Cardiac fibroblast (primary cell): ENCODE data around the gene PVALB.

Experiments used
- DNase-seq, 2 donors: peaks; one replicate each; pipeline versions ENCODE4 v3.0.0 to v3.0.0-alpha.2; 2010; ENCODE audit warnings: low read depth in 2 of 2
- H3K4me3 ChIP-seq, 2 donors: replicated peaks in 1 of 2; 1 replicate in 1 of 2; 2 replicates in 1 of 2; pipeline ENCODE4 v1.5.1; 2011; ENCODE audit warnings: low read depth in 2 of 2, low read length in 2 of 2, mild to moderate bottlenecking in 2 of 2, moderate library complexity in 1 of 2
- TF ChIP-seq, protein P1 (sequence below): IDR thresholded peaks from one replicate; pipeline ENCODE4 v1.5.1; 2011; ENCODE audit warnings: low read depth, mild to moderate bottlenecking, low read length, inconsistent platforms

Gene PVALB

GRCh38 chr22:36860821-36861659 lies 44.2 kb upstream of the PVALB start, which contains the start of gene NCF4:
TSS of gene NCF4 (plus strand) at chr22:36861006. CDS start at chr22:36861172, 166 bp downstream.
- no peak within 1 kb of the TSS for H3K4me3 ChIP-seq
- TF ChIP-seq, protein P1, sequence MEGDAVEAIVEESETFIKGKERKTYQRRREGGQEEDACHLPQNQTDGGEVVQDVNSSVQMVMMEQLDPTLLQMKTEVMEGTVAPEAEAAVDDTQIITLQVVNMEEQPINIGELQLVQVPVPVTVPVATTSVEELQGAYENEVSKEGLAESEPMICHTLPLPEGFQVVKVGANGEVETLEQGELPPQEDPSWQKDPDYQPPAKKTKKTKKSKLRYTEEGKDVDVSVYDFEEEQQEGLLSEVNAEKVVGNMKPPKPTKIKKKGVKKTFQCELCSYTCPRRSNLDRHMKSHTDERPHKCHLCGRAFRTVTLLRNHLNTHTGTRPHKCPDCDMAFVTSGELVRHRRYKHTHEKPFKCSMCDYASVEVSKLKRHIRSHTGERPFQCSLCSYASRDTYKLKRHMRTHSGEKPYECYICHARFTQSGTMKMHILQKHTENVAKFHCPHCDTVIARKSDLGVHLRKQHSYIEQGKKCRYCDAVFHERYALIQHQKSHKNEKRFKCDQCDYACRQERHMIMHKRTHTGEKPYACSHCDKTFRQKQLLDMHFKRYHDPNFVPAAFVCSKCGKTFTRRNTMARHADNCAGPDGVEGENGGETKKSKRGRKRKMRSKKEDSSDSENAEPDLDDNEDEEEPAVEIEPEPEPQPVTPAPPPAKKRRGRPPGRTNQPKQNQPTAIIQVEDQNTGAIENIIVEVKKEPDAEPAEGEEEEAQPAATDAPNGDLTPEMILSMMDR, result no peak
- DNase-seq, result no peak

DNA sequence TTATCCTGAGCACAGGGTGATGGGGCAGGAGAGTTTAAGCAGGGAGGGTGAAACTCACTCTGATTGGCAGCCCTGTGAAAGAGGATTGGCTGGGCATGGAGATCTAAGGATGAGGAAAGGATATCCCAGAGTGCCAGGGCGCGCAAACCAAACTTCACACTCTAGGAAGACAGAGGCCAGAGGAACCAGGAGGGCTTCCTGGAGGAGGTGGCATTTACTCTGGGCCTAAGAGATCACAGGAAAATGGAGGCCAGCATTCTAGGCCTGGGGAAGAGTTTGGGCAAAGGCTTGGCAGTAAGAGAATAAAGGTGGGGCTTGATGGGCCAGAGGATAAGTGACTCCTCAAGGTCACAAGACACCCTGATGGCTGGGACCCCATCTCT lies 43.6 kb upstream of the PVALB start:
- no peak overlapping the region for H3K4me3 ChIP-seq
- DNase-seq, result no peak
- TF ChIP-seq, protein P1, result no peak

GRCh38 chr22:36860017-36860416 lies 43.2 kb upstream of the PVALB start:
- no peak overlapping the region for H3K4me3 ChIP-seq
- no peak for DNase-seq
- TF ChIP-seq, protein P1, result no peak

- no peak for DNase-seq
- no peak overlapping the region for H3K4me3 ChIP-seq
These were observed 42.1 kb upstream of the PVALB start for GRCh38 chr22:36858966-36859365.

GRCh38 chr22:36858156-36858555 lies 41.3 kb upstream of the PVALB start:
- no peak for DNase-seq
- H3K4me3 ChIP-seq, result no peak overlapping the region
- TF ChIP-seq, protein P1, result no peak

More at GRCh38 chr22:36858966-36859365, 42.1 kb upstream of the PVALB start:
- TF ChIP-seq, protein P1, result no peak

DNA sequence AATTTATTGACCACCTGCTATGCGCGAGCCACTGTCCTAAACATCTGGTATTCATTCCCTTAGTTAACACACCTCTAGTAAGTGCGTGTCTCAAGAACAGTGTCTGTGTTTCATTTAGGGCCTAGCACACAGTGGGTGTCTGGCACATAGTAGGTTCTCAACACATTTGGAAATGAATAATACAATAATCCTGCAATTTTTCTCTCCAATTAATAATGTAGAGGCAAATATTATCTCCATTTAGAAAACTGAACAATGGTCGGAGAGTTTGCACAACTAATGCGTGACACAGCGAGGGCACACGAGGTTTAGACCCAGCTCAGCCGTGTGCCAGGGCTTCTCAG lies 39.9 kb upstream of the PVALB start:
- DNase-seq, result no peak
- H3K4me3 ChIP-seq, result no peak overlapping the region
- TF ChIP-seq, protein P1, result no peak
